Heart left ventricle (tissue), 16 donors: ENCODE results near the gene KRR1. TPM values are rescaled to one million over a fixed set of nuclear protein-coding genes. Genes with fewer than 3 reads are reported as not detected.
A peak's percentile ranks its signal among the peaks of the same experiment; 100 is the strongest.
"Not testable (repeated sequence)": the region's sequence is repeated elsewhere in the genome, so short reads cannot be mapped to it uniquely, and the experiment has no call there.

Source experiments
- ATAC-seq, 4 donors: fragments of 200-7000 bp; cut with Tn5 transposase; one replicate each; pipeline ENCODE4 v1.9.1; 2020 to 2022; ENCODE audit warnings: moderate library complexity in 4 of 4, mild to moderate bottlenecking in 3 of 4, moderate number of reproducible peaks in 1 of 4
- DNase-seq, 5 donors: peaks; one replicate each; pipeline ENCODE4 v3.0.0-alpha.2; 2020
- H3K27ac ChIP-seq, 12 donors: fragments of 200-600 bp; sonication (generic) in 4 of 12; one replicate each; pipeline versions ENCODE4 v1.5.0 to v1.8.0; 2016 to 2022; ENCODE audit warnings: mild to moderate bottlenecking in 2 of 12
- H3K27me3 ChIP-seq, 9 donors: fragments of 200-600 bp; sonication (generic) in 2 of 9; one replicate each; pipeline versions ENCODE4 v1.5.1 to v1.8.0; 2016 to 2022; ENCODE audit warnings: mild to moderate bottlenecking in 3 of 9
- H3K36me3 ChIP-seq, 9 donors: fragments of 200-600 bp; sonication (generic) in 2 of 9; one replicate each; pipeline versions ENCODE4 v1.5.0 to v1.8.0; 2018 to 2022; ENCODE audit warnings: mild to moderate bottlenecking in 2 of 9
- H3K4me1 ChIP-seq, 12 donors: fragments of 200-600 bp; sonication (generic) in 4 of 12; one replicate each; pipeline versions ENCODE4 v1.5.0 to v1.8.0; 2016 to 2022; ENCODE audit warnings: mild to moderate bottlenecking in 3 of 12
- H3K4me3 ChIP-seq, 12 donors: fragments of 200-600 bp; sonication (generic) in 4 of 12; one replicate each; pipeline versions ENCODE4 v1.5.0 to v1.8.0; 2017 to 2022; ENCODE audit warnings: mild to moderate bottlenecking in 9 of 12, moderate library complexity in 4 of 12
- H3K9me3 ChIP-seq, 12 donors: fragments of 200-600 bp; sonication (generic) in 4 of 12; one replicate each; pipeline versions ENCODE4 v1.5.0 to v1.8.0; 2016 to 2022; ENCODE audit warnings: mild to moderate bottlenecking in 1 of 12
- POLR2A ChIP-seq, 2 donors: fragments of 450-650 bp; IDR thresholded peaks; one replicate each; pipeline ENCODE4 v1.6.1; 2017; ENCODE audit warnings: antibody characterized with exemption in 2 of 2, mild to moderate bottlenecking in 2 of 2, moderate library complexity in 2 of 2
- WGBS, 4 donors: extraction: QIAGEN DNeasy Blood & Tissue Kit in 2 of 4; methylation state at CpG; one replicate each; pipeline versions ENCODE4 v1.1.5 to v1.1.7; 2013 to 2018; 5-methylcytosine and 5-hydroxymethylcytosine counted together
- intact Hi-C, 10 donors: fragments of 100-400 bp; cut with DNase I; formaldehyde crosslinking; loops; one replicate each; pipeline versions ENCODE4 v1.11.1 to v1.14.2; 2022
- polyA plus RNA-seq, 2 donors: library from polyadenylated mRNA; stranded (reverse); fragments of 200-250 nt; gene quantifications; one replicate each; pipeline ENCODE4 v1.2.3, GENCODE V29; 2013
- total RNA-seq, 9 donors: library from RNA; depleted of rRNA in 2 of 9; stranded (reverse); fragments of >200 nt in 2 of 9; fragmentation: NEBNext Ultra II Directional in 3 of 9; extraction: Animal tissue kit (Norgen Biotek cat#: 25700) in 3 of 9; gene quantifications; one replicate each; pipeline versions ENCODE4 v1.1.0 to v1.2.4, GENCODE V29; 2016 to 2023
- TF ChIP-seq, protein P1 (sequence below), 12 donors: fragments of 200-600 bp; sonication (generic) in 4 of 12; IDR thresholded peaks; one replicate each; pipeline versions ENCODE4 v1.5.0 to v1.8.0; 2018 to 2022; ENCODE audit warnings: antibody characterized with exemption in 12 of 12, mild to moderate bottlenecking in 5 of 12
- donor health status: ischemic (EF 13 %, LVEDD 7.1; RV severe dilation, severe dysfunction).
- donor health status: healthy with polysubstance abuse.
- donor health status: DM: no; HTN: yes; CAD: no.
- donor health status: DM: no; HTN: no; CAD: no.
- donor health status: ischemic (EF 25% LVEDD 6.9; RV normal size, moderate dysfunction).
- donor health status: ischemic (EF 25% LVEDD 5.7; RV mildly dilated, moderate dysfunction).
- donor health status: healthy.
- donor health status: DM: yes; HTN: yes; CAD: no.
- donor health status: ischemic (EF 35%, LVEDD 5.7; RV mildly dilated, moderate dysfunction).
- donor health status: nonischemic (EF 11% LVEDD 7.7; RV severe dilation, severe dysfunction).
- donor health status: DM: yes; HTN: yes; CAD: no.
- donor health status: PGD.
- donor health status: ischemic (EF 29% LVEDD 5.4; RV normal size, mild dysfunction).
- donor health status: nonischemic (EF 23%, LVEDD 6.1; RV moderate dilation, normal function).

The KRR1 gene
- total and polyA plus RNA-seq, 11 donors: 9.3 to 42.6 (median 30.5) TPM

DNA sequence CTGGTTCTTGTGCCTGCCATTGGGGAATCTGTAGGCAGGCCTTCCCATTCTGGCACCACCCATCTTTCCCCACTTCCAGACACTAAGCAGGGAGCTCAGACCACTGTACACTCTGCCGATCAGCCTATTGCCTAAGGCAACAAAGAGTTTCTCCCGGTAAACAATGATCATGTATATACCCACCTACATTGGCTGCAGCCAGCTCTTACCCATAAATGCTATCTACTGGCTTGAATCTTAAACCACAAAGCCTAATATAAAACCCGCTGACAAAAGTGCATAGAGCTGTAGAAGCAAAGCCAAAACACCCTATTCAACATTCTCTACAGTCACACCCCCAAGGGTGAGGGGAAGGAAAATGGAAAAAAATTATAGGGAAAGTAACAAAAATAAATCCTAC is 51.7 kb downstream of the KRR1 start:
- Histone ChIP-seq H3K36me3 (no peaks in the 10 kb centered on the region), H3K4me1 (peaks cover 0 to 29% (median 0%) of the 10 kb centered on the region in 12 donors), H3K27me3 (no peaks in the 10 kb centered on the region), H3K4me3 (no peak overlapping the region), H3K27ac (no peak overlapping the region), H3K9me3 (peaks cover 0 to 42% (median 12%) of the 10 kb centered on the region in 12 donors)
- TF ChIP-seq POLR2A (IDR thresholded peaks at IDR 0.05): no peak
- TF ChIP-seq, protein P1, sequence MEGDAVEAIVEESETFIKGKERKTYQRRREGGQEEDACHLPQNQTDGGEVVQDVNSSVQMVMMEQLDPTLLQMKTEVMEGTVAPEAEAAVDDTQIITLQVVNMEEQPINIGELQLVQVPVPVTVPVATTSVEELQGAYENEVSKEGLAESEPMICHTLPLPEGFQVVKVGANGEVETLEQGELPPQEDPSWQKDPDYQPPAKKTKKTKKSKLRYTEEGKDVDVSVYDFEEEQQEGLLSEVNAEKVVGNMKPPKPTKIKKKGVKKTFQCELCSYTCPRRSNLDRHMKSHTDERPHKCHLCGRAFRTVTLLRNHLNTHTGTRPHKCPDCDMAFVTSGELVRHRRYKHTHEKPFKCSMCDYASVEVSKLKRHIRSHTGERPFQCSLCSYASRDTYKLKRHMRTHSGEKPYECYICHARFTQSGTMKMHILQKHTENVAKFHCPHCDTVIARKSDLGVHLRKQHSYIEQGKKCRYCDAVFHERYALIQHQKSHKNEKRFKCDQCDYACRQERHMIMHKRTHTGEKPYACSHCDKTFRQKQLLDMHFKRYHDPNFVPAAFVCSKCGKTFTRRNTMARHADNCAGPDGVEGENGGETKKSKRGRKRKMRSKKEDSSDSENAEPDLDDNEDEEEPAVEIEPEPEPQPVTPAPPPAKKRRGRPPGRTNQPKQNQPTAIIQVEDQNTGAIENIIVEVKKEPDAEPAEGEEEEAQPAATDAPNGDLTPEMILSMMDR (IDR thresholded peaks at IDR 0.05): no peak
- intact Hi-C loops: no loop called here
- ATAC-seq: no peak
- WGBS, 4 donors: 90 to 94% (median 91%) methylated on average over 3 of the region's 3 CpGs
- DNase-seq: no peak

DNA sequence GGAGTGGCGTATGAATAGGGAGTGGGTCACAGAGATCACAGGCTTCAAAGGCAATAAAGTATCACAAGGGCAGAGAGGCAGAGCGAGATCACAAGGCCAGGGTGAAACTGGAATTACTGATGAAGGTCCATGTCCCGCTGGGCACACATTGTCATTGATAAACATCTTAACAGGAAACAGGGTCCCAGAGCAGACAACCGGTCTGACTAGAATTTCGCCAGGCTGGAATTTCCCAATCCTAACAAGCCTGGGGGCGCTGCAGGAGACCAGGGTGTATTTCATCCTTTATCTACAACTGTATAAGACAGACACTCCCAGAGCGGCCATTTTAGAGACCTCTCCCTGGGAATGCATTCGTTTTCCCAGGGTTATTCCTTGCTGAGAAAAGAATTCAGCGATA is 53.5 kb downstream of the KRR1 start:
- Histone ChIP-seq H3K4me1 (peaks cover 0 to 29% (median 0%) of the 10 kb centered on the region in 12 donors), H3K27ac (peak overlapping the region in 1 of 12 donors; percentile 32), H3K9me3 (peaks cover 0 to 28% (median 10%) of the 10 kb centered on the region in 12 donors)
- ATAC-seq, H3K4me3 ChIP-seq, H3K36me3 ChIP-seq, intact Hi-C loops, DNase-seq, H3K27me3 ChIP-seq: not testable (repeated sequence)
- WGBS, 4 donors: 72 to 79% (median 78%) methylated on average over 9 of the region's 9 CpGs

DNA sequence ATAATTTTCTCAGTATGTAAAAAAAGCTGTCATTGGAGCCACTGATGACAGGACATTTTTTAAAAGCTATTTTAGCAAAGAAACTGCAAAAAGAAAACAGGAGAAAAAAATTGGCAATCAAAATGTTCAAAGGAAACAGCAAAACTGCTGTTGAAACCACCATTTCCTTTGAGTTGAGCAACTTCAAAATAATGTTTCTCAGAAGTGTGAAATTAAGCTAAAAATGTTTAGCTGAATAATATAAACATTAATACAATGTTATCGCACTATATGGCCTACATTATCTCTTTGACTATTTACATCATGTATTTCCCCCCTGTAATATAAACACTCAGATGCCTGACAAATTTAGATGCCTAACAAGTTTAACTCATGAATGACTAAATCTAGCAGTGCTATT is 54.2 kb downstream of the KRR1 start:
- Histone ChIP-seq H3K27ac (peak overlapping the region in 1 of 12 donors; percentile 32), H3K9me3 (peaks cover 0 to 22% (median 10%) of the 10 kb centered on the region in 12 donors), H3K36me3 (no peaks in the 10 kb centered on the region), H3K4me3 (no peak overlapping the region), H3K4me1 (peaks cover 0 to 29% (median 0%) of the 10 kb centered on the region in 12 donors), H3K27me3 (no peaks in the 10 kb centered on the region)
- WGBS, 4 donors: 66 to 75% (median 74%) methylated on average over 1 of the region's 1 CpG
- ATAC-seq: no peak
- no peak for DNase-seq
- TF ChIP-seq, protein P1 (IDR thresholded peaks at IDR 0.05): no peak
- TF ChIP-seq POLR2A (IDR thresholded peaks at IDR 0.05): no peak
- intact Hi-C loops: no loop called here

DNA sequence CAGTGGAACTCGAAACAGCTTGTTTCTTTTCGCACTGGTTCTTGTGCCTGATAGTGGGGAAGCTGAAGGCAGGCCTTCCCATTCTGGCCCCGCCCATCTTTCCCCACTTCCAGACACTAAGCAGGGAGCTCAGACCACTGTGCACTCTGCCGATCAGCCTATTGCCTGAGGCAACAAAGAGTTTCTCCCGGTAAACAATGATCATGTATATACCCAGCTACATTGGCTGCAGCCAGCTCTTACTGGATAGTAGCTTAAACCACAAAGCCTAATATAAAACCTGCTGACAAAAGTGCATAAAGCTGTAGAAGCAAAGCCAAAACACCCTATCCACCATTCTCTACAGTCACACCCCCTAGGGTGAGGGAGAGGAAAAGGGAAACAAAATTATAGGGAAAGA is 55.6 kb downstream of the KRR1 start:
- Histone ChIP-seq H3K27me3 (no peaks in the 10 kb centered on the region), H3K9me3 (peaks cover 0 to 21% (median 10%) of the 10 kb centered on the region in 12 donors), H3K4me3 (no peak overlapping the region), H3K36me3 (no peaks in the 10 kb centered on the region), H3K27ac (peak overlapping the region in 1 of 12 donors; percentile 16), H3K4me1 (peaks cover 0 to 29% (median 0%) of the 10 kb centered on the region in 12 donors)
- intact Hi-C loops: no loop called here
- 73 to 82% (median 76%) methylated on average over 5 of the region's 5 CpGs for WGBS, 4 donors
- peak in 2 of 4 donors; percentile 24 to 51 for ATAC-seq
- TF ChIP-seq, protein P1 (IDR thresholded peaks at IDR 0.05): no peak
- TF ChIP-seq POLR2A (IDR thresholded peaks at IDR 0.05): no peak
- DNase-seq: peak in 1 of 5 donors; percentile 43
